ENCODE data around the gene DBH.

Gene DBH

DNA sequence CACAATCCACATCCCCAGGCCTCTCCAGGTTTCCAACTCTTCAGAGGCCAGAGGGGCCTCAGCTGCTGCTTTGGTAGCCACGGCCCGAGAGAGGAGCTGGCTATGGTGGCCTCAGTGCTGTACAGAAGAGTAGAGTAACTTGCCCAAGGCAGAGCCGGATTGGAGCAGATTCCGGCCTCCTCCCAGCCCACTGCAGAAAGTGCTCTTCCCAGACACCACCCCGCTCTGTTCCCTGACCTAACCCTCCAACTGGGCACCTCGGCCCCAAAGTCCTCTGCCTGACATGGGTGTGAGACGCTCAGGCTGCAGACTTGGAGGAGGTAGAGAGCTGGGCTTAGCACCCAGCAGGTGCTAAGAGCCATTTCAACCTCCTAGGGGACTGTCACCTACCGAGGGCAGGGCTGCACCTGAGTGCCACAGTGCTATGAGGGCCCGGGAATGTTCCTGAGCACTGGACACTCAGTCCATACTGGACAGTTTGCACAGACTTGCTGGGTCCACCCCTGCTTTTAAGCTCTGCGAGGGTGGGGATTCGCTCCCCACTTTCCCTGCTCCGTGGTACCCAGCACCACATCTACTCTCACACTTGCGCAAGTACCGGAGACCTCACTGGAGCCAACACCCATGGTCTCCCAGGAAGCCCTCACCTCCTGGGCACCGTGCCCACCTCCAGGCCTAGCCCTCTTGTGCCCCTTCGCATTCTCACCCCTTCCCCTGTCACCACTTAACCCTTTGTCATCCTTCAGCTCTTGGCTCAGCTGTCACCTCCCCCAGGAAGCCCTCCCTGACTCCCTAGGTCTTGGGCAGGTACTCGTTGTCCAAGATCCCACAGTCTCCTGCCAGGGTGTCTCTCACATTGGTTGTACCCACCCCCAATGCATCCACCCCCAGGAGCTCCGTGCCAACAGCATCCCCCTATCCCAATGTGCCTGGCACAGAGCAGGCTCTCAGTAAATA lies 49.8 kb downstream of the DBH start:
- DNase-seq: no peak

DNA sequence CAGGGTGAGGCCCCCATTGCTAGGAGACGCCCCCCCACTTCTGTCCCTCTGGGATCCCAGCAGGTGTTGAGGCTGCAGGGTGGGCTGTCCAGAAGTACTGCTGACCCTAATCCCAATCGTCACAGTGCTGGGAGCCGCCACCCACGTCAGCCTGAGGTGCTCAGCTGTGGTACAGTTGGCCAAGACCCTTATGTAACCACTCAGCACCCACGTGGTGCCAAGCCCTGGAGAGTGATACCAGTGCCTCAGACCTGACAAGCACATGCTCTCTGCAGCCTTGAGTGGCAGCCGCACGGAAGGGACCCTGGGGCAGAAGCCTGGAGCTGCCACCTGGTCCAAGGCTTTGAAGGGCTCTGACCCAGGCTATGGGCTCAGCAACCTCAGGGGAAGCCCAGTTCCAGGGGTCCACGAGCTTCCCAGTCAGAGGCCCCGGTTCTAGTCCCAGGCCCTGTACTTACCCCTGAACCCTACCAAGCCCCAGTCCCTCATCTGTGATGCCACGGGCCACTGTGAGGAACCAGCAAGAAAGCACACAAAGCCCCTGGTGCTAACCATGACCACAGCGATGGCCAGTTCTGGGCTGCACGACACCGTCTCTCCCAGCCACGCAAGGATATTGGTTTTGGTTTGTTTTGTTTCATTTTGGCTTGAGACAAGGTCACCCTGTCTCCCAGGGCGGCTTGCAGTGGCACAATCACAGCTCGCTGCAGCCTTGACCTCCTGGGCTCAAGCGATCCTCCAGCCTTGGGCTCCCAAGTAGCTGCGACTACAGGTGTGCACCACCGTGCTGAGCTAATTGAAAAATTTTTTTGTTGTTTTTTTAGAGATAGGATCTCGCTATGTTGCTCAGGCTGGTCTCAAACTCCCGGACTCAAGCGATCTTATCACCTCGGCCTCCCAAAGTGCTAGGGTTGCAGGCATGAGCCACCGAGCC lies 50.7 kb downstream of the DBH start:
- no peak for DNase-seq

GRCh38 chr9:133687856-133688761 lies 51.9 kb downstream of the DBH start:
- DNase-seq: no peak

GRCh38 chr9:133689151-133689763 lies 53.1 kb downstream of the DBH start:
- no peak for DNase-seq

- DNase-seq: no peak
Measured at GRCh38 chr9:133690081-133690561, 54.0 kb downstream of the DBH start.

GRCh38 chr9:133691191-133691590 lies 55.0 kb downstream of the DBH start:
- DNase-seq: no peak

DNA sequence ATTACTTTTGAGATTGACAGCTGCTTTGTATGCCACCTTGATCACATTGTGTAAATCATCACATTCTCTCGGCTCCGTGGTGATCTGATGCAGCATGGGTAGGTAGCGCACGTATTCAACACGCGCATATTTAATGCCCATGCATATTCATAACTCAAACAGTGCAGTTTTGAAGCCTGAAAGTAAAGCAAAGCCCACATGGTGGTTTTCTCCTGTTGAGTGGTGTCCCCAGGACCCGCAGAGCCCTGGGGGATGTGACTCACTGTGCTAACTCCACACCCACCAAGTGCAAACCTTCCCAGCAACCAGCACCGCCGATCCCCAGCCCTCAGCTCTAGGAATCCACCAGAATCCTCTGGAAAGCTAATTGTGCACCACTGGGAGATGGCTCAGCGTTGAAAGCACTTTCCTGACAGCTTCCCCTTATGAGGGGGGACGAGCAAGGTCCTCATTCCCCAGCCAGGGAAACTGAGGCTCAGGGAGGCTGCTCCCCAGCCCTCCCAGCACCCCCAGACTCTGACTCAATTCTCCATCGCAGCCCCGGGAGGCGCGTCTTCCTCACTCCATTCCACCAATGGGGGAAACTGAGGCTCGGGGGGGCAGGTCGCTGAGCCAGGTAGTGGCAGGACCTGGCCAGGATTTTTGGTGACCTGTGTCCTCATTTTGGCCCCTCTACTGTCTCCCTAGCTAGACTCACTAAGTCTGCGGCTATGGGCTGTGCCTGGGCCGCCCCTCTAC lies 55.6 kb downstream of the DBH start:
- DNase-seq: no peak

GRCh38 chr9:133692364-133692985 lies 56.3 kb downstream of the DBH start:
- DNase-seq: no peak

GRCh38 chr9:133693116-133693515 lies 57.0 kb downstream of the DBH start:
- DNase-seq: no peak

GRCh38 chr9:133693703-133694529 lies 57.8 kb downstream of the DBH start:
- DNase-seq: no peak

- no peak for DNase-seq
Measured at GRCh38 chr9:133694686-133695085, 58.5 kb downstream of the DBH start.

GRCh38 chr9:133696071-133696472 lies 59.9 kb downstream of the DBH start:
- no peak for DNase-seq

- no peak for DNase-seq
Measured at GRCh38 chr9:133699546-133699945, 63.4 kb downstream of the DBH start.

GRCh38 chr9:133700819-133701320 lies 64.7 kb downstream of the DBH start:
- no peak for DNase-seq

DNA sequence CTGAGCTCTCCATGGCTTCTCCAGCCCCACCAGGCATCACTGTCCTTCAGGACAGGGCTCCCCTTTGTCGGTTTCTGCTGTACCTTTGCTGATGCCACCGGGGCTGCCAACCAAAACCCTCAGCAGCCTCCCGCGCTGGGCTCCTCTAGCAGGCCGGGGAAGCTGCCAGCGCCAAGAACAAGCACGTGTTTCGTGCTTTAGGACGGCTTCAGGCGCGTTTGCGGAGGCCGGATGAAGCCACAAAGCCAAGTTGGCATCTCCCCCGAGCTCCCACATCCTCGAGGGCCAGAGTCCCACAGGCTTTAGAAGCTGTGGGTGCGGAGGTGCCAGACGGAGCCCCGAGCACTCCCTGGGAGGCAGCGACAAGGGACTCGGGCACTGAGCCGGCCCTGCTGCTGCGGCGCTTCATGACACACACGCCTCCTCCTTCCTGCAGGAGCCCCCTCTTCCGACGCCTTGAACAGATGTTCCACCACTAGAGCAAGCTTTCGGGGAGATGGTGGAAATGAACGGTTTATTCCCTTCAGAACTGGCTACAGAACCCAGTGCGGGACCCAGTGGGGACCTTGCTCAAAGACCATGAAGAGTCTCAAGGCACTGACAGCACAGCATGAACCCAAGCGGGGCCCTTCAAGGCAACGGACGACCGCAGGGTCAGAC lies 65.3 kb downstream of the DBH start:
- DNase-seq: no peak

DNA sequence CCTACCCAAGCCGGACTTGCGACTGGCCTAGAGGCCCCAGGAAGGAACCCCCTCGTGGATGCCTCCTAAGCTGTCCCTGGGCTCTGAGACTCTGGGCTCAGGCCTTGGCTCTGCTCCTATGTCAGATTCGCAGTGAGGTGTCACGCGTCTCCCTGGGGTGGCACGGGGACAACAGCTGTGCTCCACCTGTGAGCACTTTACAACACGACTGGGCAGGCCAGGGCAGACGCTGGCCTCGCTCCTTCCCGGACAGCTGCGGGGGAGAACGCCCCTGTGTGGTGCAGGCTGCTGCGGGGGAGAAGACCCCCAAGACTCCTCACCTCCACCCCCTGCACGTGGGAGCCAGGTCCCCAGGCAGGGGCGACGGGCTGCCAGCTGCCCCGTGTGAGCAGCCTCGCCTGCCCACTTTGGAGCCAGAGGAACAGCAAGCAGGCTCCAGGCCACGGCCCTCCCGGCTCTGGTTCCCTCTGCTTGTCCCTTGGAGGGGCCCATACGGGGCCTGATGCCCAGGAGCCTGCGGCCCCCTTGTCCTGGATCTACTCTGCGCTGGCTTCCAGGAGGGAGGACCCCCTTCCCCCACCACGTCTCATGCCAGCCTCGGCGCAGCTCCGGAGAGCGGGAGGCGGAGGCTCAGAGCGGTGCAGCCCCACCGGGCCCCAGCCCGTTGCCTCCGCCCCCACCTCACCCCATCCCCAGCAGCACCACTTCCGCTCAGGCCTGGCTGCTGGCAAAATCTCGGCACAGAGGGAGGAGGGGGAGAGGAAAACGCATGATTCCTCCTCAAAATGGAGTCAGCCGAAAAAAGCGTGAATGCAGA lies 66.0 kb downstream of the DBH start:
- peak; percentile 60 for DNase-seq

- no peak for DNase-seq
Measured at GRCh38 chr9:133702798-133703590, 66.8 kb downstream of the DBH start.

Measured in CD4-positive, alpha-beta T cell treated with Interleukin-4 for 4 hours (primary cell).